HG02588 (cell line): ENCODE measurements around the gene TBCD.

ENCODE experiments used
- ATAC-seq: cut with Tn5 transposase; IDR thresholded peaks from one replicate; pipeline ENCODE4 v1.9.1; 2021; ENCODE audit warnings: mild to moderate bottlenecking, moderate library complexity; ENCODE audit not compliant: unreplicated experiment

Gene TBCD

DNA sequence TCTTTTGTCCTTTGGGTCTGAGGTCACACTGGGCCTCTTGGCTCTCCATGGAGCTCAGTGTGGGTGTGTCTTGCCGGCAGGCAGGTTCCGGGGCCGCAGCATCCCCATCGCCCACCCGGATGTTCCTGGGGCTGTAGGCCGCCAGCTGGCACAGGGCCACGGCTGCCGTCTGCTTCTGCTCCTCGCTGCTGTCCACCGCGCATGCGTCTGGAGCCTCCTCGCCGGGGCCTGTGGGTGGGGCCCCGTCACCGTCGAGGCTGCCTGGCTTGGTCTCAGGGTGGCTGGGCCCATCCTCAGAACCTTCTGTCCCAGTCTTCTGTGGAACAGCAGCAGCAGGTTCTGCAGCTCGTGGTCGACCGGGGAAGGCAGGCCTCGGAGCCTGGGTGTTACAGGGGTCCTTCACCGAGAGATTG, 78.4 kb downstream of the TBCD start:
- no peak for ATAC-seq

DNA sequence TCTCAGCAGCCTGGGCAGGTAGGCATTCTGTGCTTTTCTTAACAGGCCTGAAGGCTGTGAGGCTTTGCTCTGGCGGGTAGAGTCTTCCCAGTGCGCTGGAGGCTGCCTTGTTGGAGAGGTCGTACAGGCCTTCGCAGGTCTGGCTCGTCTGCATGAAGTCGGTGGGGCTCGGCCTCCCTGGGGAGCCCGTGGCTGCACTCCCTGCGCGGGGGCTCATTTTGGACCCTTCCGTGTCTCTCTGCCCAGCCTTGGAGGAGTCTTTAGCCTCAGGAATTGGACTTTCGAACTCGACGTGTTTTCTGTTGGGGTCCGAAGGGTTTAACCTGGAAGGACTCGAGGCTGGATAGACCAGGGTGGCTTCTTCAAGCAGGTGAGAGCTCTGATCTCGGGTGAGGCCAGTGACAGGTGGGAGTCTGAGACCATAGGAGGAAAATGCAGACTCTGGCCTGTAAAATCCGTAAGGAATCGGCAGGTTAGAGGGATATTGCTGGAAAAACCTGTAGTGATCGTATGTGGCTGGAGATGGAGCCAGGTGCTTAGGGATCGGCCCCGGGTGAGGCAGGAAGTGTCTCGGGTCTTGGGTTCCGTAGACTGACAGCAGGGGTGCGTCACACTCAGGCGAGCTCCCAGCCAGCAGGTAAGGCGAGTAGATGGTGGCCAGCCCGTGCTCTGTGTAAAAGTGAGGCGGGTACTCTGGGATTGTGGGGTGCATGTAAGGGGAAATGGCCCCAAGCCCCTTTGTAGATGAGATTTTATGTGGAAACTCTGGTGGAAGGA, 79.4 kb downstream of the TBCD start:
- no peak for ATAC-seq

- ATAC-seq: no peak
These were observed 79.9 kb downstream of the TBCD start for GRCh38 chr17:82831818-82832200.

- ATAC-seq: no peak
These were observed 80.5 kb downstream of the TBCD start for GRCh38 chr17:82832411-82832810.

DNA sequence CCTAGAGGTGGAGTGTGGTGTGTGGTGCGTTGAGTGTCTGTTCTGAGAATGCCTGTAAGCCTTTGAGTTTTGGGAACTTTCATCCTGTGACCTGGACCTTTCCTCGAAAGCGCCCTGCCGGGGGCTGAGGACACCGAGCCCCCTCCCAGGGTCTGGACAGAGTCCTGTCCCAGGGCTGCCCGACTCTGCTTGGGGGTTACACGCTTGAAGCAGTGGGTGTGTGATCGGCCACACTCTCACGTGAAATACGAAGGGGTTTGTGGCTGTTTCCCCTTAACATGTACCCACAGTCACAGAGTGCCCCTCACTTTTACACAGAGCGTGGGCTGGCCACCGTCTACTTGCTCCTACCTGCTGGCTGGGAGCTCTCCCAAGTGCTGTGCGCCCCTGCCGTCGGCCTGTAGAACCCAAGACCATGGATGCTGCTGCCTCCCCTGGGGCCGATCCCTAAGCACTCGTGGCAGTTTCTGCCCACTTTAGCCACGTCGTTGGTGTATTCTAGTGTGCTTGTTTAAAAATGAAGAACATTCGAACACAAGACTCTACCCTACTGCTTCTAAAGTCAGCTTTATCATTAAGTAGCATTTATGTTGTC, 81.1 kb downstream of the TBCD start:
- ATAC-seq: no peak

- ATAC-seq: no peak
These were observed 83.3 kb downstream of the TBCD start for GRCh38 chr17:82835122-82835521.

- ATAC-seq: no peak
These were observed 84.1 kb downstream of the TBCD start for GRCh38 chr17:82835766-82836512.

- ATAC-seq: no peak
These were observed 85.0 kb downstream of the TBCD start for GRCh38 chr17:82836823-82837357.

- no peak for ATAC-seq
These were observed 85.9 kb downstream of the TBCD start for GRCh38 chr17:82837586-82838320.

DNA sequence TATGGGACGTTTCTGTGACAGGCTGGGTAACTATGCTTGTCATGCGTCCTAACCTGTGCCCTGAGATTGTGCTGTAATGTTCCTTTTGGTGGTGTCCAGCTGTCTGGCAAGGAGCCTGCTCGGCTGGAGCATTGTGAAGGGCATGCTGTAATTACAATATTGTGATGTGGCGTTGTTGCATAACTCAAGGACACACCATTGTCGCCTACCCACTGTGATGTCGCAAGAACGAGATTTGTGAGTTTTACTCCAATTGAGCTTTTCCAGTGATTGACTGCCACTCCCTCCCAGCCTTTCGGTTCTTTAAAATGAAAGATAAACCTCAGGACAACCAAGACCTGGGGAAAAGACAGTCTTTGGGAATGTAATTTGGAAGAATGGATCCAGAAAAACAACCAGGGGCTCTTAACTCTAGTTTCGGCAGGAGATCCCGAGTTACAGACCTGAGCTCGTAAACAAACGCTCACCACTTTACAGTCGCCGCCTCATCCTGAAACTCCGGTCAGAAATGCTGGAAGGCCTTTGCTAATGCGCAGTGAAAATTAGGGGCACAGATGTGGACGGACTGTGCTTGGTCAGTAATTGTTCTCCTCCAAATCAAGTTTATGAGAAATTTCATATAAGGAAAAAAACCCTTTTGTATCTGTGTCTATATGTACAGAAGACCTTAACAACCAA, 86.7 kb downstream of the TBCD start:
- no peak for ATAC-seq

GRCh38 chr17:82839617-82840292, 87.9 kb downstream of the TBCD start, which contains the start of gene ZNF750:
ZNF750 (minus strand) TSS chr17:82840022; CDS start chr17:82832454, 7,568 bp downstream.
- ATAC-seq: no peak

GRCh38 chr17:82840431-82840831, 88.6 kb downstream of the TBCD start:
- no peak for ATAC-seq

DNA sequence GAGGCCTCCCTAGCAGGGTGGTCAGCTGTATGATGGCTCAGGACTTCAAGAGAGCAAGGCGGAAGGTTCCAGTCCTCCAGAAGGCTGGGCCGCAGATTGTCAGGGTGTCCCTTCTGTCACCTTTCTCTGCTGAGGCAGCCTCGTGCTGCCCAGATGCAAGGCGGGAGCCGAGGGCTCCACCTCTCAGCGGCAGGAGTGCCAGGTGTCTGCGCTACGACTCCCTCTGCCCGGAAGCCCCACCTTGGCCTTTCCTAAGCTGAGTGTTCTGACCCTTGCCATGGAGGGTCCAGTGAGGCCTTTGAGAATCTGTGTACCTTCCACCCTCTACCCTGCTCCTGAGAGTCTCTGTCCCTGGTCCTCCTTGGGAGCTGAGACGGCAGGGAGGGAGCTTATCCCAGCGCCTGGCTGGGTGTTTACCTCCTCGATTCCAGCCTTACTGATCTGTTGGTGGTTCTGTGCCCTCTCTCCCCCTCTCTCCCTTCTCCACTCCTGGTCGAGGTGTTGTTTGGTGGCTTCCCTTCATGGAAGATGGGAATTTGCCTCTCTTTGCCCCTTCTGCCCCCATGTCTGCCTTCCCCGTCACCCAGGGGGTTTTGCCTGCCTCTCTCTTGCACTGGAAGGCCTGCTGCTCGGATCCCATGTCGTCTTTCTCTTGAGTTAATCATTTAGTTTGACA, 90.2 kb downstream of the TBCD start:
- no peak for ATAC-seq

GRCh38 chr17:82843904-82844680, 92.2 kb downstream of the TBCD start:
- no peak for ATAC-seq

GRCh38 chr17:82844796-82845162, 92.9 kb downstream of the TBCD start:
- no peak for ATAC-seq

DNA sequence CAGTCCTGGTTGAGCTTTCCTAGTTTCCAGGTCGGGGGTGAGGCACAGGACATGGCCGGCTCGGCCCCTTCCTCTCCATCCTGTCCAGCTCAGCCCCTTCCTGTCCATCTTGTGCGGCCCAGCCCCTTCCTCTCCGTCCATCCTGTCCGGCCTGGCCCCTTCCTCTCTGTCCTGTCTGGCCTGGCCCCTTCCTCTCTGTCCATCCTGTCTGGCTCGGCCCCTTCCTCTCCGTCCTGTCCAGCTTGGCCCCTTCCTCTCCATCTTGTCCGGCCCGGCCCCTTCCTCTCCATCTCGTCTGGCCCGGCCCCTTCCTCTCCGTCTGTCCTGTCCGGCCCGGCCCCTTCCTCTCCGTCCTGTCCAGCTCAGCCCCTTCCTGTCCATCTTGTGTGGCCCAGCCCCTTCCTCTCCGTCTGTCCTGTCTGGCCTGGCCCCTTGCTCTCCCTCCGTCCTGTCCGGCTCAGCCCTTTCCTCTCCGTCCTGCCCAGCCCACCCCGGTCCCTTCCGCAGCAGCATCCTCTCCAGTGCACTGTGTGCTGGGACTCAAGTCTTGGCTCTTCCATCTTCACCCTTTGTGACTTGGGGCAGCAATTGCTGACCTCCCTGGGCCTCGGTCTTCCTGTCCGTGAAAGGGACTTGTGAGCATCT, 93.4 kb downstream of the TBCD start:
- ATAC-seq: no peak

DNA sequence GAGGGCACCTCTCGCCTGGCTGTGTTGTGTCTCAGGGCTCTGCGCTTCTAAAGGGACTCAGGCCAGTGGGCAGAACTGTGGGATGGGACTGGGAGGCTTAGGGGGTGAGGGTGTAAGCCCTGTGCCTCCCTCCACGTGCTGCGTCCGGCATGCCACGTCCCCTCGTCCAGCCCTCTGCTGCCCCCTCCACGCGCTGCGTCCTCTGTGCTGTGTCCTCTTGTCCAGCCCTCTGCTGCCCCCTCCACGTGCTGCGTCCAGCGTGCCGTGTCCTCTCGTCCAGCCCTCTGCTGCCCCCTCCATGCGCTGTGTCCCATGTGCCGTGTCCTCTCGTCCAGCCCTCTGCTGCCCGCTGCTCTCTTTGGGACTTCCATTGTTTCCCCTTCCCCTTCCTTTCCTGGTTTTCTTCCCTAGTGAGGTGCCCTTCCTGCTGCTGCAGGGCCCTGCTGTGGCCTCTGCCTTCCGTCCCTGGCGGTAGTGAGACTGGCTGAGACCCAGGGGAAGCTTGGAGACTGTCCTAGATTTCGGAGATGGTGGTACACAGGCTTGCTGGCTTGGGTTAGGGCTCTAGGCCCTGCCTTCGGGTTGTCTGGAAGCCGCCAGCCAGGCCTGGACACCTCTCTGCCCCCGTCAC, 94.3 kb downstream of the TBCD start:
- no peak for ATAC-seq
